ENCODE data around the gene RHOBTB3.

RHOBTB3 gene

DNA sequence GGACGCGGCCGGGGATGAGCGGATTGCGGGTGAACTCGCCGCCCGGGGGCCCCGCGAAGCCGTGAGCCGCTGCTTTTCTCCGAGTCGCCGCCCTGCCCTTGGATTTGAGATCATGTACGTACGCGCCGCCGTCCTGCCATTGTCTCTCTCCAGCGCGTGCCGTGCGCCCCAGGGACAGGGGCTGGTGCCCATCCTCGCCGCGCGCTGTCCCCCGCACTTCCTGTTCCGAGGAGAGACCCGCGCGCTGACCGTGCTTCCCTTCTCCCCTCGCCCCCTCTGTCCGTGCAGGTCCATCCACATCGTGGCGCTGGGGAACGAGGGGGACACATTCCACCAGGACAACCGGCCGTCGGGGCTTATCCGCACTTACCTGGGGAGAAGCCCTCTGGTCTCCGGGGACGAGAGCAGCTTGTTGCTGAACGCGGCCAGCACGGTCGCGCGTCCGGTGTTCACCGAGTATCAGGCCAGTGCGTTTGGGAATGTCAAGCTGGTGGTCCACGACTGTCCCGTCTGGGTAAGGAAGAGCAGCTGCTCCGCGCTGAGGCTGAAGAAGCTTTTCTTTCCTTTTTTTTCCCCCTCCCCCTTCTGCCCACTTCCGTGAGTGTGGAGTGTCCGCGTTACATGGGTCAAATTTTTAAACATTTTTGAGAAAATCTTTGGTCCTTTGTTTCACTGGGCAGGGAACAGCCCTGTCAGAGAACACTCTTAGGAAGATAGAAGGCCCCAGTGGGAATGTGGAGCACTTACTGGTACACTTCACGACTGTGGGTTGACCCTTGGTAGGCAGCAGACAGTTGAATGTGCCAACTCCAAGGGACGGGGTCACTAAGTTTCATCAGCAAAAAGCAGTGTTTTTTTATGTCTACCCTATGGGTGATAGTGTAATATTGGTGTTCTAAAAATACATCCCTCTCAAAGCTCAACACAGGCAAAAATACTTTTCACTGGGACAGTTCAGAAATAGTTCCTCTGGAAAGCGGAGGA is 727 bp downstream of the RHOBTB3 start:
- DNase-seq, result peak; percentile 31 to 64 (median 52)

DNA sequence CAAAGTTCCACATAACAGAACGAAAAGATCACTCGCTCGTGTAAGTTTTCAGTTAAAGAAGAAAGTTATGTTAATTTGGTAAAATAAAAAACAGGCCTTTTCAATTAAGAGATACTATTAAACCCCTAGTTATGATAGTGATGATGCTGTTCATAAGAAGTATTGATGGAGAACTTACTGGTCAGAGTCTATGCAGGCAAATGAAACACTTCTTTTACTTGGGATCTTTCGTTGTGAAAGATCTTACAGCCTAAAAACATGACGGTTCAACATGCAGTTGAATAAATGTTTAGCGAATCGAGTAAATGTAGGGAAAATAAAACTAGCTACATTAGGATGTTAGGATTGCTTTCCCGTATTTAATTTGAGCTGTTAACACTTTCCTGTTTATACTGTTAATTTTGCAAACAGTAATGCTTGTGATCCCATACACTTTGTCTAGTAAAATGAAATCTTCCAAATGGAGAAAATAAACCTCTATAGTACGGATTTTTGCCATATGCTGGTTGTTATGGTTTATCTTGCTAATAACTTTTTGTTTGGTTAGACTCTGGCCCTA is 2.0 kb downstream of the RHOBTB3 start:
- no peak for DNase-seq

DNA sequence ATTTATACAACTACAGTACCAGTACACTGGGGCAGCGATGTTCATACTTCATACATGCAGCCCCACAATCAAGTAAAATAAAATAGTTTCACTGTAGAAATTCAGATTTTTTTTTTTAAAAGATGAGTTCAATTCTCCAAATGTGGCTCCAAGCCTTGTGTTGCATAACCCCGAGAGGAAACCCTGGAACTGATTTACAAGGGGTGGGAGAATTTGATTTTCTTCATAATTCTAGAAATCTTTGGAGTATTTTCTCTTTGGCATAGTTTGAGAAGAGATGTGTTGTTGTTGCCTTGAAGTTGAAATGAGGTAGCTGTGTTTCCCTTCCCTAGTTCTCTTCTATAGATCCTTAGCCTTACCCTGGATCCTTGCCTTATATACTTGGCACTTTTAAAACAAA is 3.1 kb downstream of the RHOBTB3 start:
- DNase-seq, result no peak

GRCh38 chr5:95734906-95735305 is 3.8 kb downstream of the RHOBTB3 start:
- no peak for DNase-seq

GRCh38 chr5:95735406-95735805 is 4.3 kb downstream of the RHOBTB3 start:
- peak in 2 of 4 experiments; percentile 7 to 20 for DNase-seq

- DNase-seq, result peak; percentile 23 to 62 (median 44)
Measured at GRCh38 chr5:95738072-95738471, 6.9 kb downstream of the RHOBTB3 start.

- no peak for DNase-seq
Measured at GRCh38 chr5:95738834-95739233, 7.7 kb downstream of the RHOBTB3 start.

DNA sequence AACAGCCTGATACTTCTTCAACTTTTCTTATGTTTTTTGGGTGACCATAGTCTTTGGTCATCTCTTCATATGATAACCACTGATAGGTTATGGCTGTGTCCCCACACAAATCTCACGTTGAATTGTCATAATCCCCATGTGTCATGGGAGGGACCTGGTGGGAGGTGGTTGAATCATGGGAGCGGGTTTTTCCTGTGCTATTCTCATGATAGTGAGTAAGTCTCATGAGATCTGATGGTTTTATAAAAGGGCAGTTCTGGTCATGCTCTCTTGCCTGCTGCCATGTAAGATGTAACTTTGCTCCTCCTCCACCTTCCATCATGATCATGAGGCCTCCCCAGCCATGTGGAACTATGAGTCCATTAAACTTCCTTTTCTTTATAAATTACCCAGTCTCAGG is 8.7 kb downstream of the RHOBTB3 start:
- DNase-seq, result peak; percentile 18 to 63 (median 34)

DNA sequence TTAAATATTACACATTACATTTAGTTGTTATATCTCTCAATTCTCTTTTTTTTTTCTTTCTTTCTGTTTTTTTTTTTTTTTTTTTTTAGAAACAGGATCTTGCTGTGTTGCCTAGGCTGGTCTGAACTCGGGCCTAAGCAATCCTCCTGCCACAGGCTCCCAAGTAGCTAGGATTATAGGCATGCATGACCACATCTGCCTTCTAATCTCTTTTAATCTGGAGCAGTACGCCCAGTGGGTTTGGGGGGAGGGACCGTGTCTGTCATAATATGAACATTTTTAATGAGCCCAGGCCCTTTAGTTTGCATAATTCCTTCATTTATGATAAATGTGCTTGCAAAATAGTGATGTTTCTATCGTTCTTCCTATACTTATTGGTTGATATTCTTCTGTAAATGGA is 10.3 kb downstream of the RHOBTB3 start:
- DNase-seq, result no peak

GRCh38 chr5:95743232-95743631 is 12.1 kb downstream of the RHOBTB3 start:
- no peak for DNase-seq

DNA sequence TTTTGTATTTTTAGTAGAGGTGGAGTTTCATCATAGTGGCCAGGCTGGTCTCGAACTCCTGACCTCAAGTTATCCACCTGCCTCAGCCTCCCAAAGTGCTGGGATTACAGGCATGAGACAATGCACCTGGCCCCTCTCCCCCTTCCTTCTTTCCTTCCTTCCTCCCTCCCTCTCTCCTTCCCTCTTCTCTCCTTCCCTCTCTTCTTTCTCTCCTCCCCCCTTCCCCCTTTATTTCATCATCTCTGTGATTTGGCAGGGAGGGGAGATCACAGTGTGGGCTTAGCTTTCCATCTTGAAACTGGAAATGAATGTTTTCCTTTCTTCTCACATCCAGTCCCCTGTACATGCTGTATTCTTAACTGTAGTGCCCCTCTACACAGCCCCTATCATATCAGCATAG is 12.7 kb downstream of the RHOBTB3 start:
- DNase-seq, result no peak

- DNase-seq, result no peak
Measured at GRCh38 chr5:95746194-95746593, 15.1 kb downstream of the RHOBTB3 start.

DNA sequence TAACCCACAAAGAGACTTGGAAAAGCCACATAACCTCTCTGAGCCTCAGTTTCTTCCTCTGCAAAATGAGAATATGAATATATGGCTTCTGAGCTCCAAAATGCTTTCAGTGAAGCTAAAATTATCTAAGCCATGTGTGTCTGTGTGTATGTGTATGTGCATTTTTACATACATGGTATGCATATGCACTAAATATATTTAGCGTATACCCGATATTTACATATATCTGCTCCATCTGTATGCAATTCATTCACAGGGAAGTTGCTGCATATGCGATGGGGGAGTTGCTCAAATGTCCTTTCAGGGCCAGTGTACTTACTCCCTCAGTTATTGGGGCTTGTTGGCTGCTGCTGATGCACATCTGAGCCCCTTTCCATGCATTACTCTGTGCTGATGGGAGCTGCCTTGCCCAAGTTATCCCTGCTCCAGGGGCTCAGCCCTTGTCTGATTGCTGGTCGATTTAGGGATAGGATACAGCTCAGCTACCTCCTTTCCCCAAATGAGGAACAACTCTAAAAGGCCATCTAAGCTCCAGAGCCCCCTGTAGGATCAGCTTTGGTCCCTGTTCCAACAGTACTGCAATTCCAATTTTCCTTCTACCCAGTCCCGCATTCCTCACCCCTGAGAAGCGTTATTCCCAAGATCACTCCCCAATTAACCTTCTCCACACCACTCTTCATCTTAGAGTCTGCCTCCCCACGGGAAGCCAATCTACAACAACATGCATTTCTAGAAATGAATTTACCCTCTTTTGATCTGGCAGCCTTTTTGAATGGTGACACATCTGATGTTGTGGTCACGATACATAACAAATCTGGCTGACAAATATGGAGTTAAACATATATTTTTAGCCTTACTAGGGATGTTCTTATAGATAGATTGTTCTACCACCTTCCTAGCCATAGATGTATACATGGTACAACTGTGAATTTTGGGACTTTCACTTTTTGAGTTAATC is 15.9 kb downstream of the RHOBTB3 start:
- no peak for DNase-seq

DNA sequence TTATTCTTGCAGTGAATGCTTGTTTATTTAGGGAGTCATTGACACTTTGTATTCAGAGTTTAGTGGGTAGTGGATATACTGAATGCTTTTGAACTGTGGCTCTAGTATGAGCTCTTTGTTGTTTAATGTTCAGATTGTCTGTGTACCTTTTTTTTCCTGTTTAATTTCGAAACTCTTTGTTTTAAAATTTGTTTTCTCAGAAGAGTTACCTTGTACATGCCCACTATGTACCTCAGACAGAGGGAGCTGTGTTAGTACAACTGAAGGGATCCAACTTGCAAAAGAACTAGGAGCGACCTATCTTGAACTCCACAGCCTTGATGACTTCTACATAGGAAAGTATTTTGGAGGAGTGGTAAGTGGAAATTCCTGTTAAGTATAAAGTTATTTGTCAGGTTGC is 17.0 kb downstream of the RHOBTB3 start:
- no peak for DNase-seq

GRCh38 chr5:95754545-95754944 is 23.4 kb downstream of the RHOBTB3 start:
- DNase-seq, result no peak

- no peak for DNase-seq
Measured at GRCh38 chr5:95759005-95759404, 27.9 kb downstream of the RHOBTB3 start.

DNA sequence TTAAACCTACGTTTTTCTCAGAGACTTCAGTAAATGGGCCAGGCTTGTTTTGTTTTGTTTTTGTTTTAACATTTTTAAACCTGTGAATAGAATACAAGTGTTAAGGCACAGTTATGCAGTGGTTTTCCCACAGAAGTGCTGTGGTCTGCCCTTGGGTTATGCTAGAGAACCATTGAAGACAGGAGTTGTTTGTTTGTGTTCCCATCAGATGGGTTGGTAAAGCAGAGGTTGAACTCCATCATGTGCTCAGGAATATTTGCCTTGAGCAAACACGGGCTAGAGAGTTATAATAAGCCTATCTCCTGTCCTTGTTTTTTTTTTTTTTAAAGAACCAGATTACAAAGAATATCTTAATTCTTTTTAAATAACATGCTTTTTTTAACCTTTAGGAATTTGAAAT is 28.5 kb downstream of the RHOBTB3 start:
- no peak for DNase-seq

- DNase-seq, result peak; percentile 32 to 76 (median 55)
Measured at GRCh38 chr5:95760273-95761191, 29.4 kb downstream of the RHOBTB3 start.

DNA sequence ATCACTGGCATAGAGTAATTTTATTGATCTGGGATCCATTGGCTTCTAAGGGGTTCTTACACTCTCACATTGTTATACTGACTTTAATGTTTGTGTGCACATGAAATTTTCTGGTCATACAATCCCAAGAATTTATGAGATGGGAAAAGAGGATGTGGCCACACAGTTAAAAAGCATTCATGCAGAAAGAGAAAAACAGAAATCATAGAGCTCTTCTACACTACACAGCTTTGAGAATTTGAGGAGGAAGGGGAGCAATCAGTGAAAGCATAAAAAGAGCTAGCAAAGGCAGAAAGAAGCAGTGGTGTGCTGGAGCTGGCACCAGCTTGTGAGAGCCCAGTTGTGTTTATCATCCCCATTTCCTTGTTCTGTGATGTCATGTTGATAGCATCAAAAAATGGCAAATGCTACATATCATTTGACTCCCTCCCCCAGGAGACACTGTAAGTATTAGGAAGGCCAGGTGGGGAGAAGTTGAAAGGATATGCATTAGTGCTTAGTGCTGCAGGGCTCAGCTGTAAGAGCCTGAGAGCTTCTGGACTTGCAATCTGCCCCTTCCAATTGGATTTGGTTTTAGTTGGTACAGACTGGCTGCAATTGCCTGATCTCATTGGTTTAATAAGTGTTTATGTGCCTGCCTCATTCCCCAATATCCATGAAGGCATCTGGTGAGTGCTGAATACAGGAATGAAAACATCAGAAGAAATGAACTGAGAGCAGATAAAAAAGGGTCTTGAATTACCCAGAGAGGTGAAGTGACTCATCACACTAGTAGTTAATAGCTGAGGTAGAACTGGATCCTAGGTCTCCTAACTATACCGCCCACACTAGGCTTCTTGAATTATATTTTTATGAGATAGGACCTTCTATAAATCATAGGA is 30.9 kb downstream of the RHOBTB3 start:
- peak in 1 of 4 experiments; percentile 5 for DNase-seq

DNA sequence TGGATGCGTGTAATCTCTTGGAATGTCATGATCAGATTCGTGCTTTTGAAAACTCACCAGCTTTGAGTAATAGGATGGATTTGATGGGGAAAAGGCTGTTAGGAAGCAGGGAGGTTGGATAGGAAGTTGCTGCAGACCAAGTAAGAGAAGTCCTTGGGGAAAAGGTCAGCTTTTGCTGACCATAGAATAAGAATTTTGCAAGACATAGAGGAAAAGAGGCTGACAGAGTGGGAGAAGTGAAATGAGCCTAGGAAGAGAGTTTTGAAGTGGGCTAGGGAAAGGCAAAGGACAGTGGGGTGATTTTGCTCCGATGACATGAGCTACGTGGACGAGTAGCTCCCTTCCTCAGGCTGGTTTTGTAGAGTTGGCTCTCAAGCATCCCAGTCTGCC is 31.5 kb downstream of the RHOBTB3 start:
- DNase-seq, result no peak

DNA sequence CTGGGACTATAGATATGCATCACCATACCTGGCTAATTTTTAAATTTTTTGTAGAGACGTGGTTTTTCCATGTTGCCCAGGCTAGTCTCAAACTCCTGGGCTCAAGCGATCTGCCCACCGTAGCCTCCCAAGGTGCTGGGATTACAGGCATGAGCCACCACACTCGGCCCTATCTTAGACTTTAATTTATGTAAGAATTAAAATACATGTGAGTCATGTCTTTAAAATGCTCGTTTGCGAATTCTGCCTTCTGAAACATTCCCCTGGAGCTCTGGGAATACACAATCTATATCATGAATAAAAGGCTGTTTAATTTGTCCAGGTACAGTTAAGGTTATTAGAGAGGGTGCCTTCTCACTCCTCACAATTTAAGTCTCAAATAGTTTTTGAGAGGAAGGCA is 32.8 kb downstream of the RHOBTB3 start:
- no peak for DNase-seq
